Psoas muscle (tissue), 8 donors: ENCODE data around the gene NF1. TPM values are rescaled to one million over a fixed set of nuclear protein-coding genes. Genes with fewer than 3 reads are reported as not detected.

ENCODE experiments used
- ATAC-seq, 4 donors: fragments of 200-7000 bp; cut with Tn5 transposase; one replicate each; pipeline ENCODE4 v1.9.1; 2020; ENCODE audit warnings: moderate library complexity in 3 of 4, mild to moderate bottlenecking in 2 of 4
- DNase-seq, 2 donors: peaks; one replicate each; pipeline ENCODE4 v3.0.0-alpha.2; 2020
- H3K27ac ChIP-seq: fragments of 200-600 bp; one replicate; pipeline ENCODE4 v1.8.0; 2022
- H3K27me3 ChIP-seq, 3 donors: fragments of 200-600 bp in 1 of 3; one replicate each; pipeline versions ENCODE4 v1.6.1 to v1.8.0; 2013 to 2022; ENCODE audit warnings: low read length in 2 of 3, mild to moderate bottlenecking in 2 of 3, moderate library complexity in 1 of 3; ENCODE audit not compliant: insufficient read depth in 3 of 3
- H3K36me3 ChIP-seq, 2 donors: fragments of 200-600 bp in 1 of 2; one replicate each; pipeline versions ENCODE4 v1.6.1 to v1.8.0; 2013 to 2022; ENCODE audit warnings: low read depth in 1 of 2, mild to moderate bottlenecking in 1 of 2, moderate library complexity in 1 of 2; ENCODE audit not compliant: insufficient read depth in 1 of 2
- H3K4me1 ChIP-seq: fragments of 200-600 bp; one replicate; pipeline ENCODE4 v1.8.0; 2022
- H3K4me3 ChIP-seq: fragments of 200-600 bp; one replicate; pipeline ENCODE4 v1.8.0; 2022; ENCODE audit warnings: mild to moderate bottlenecking
- H3K9me3 ChIP-seq: fragments of 200-600 bp; one replicate; pipeline ENCODE4 v1.8.0; 2022
- CTCF ChIP-seq: fragments of 200-600 bp; IDR thresholded peaks from one replicate; pipeline ENCODE4 v1.8.0; 2022; ENCODE audit warnings: antibody characterized with exemption
- WGBS, 3 donors: extraction: QIAGEN DNeasy Blood & Tissue Kit; methylation state at CpG; one replicate each; pipeline versions ENCODE4 v1.1.6 to v1.1.7; 2013; 5-methylcytosine and 5-hydroxymethylcytosine counted together
- intact Hi-C, 2 donors: fragments of 100-400 bp; cut with DNase I; formaldehyde crosslinking; loops; one replicate each; pipeline versions ENCODE4 v1.11.0 to v1.14.2; 2022
- polyA plus RNA-seq, 3 donors: library from polyadenylated mRNA; stranded (reverse); fragments of 200-250 nt; gene quantifications; one replicate each; pipeline ENCODE4 v1.2.3, GENCODE V29; 2013
- total RNA-seq, 4 donors: library from RNA; stranded (reverse); fragmentation: NEBNext Ultra II Directional in 2 of 4; extraction: Animal tissue kit (Norgen Biotek cat#: 25700) in 2 of 4; gene quantifications; one replicate each; pipeline versions ENCODE4 v1.2.1 to v1.2.4, GENCODE V29; 2021 to 2023
- donor health status: healthy with polysubstance abuse.
- donor health status: DM: no; HTN: no; CAD: no; lungs with moderate emphysema.
- donor health status: Bipolar disorder and iron deficiency.
- donor health status: healthy.
- donor health status: DM: yes; HTN: yes; CAD: no.
- donor health status: DM: no; HTN: no; CAD: no.
- donor health status: DM: no; HTN: no; CAD: no.
- donor health status: DM: yes; HTN: yes; CAD: no.

NF1 gene
- total and polyA plus RNA-seq, 7 donors, result 3.5 to 35.5 (median 27.4) TPM

GRCh38 chr17:31404028-31404949, 309.5 kb downstream of the NF1 start:
- Histone ChIP-seq H3K9me3 (no peaks in the 10 kb centered on the region), H3K27me3 (peaks cover 0 to 2% (median 0%) of the 10 kb centered on the region in 3 donors), H3K4me3 (no peak overlapping the region), H3K27ac (no peak overlapping the region), H3K4me1 (no peaks in the 10 kb centered on the region), H3K36me3 (no peaks in the 10 kb centered on the region)
- TF ChIP-seq CTCF, result no peak
- no peak for DNase-seq
- 79 to 82% (median 79%) methylated on average over 19 of the region's 19 CpGs for WGBS, 3 donors
- intact Hi-C loops, result no loop called here
- ATAC-seq, result no peak

GRCh38 chr17:31405890-31406371, 311.2 kb downstream of the NF1 start:
- WGBS, 3 donors, result 54 to 59% (median 58%) methylated on average over 5 of the region's 5 CpGs
- intact Hi-C loops, result no loop called here
- ATAC-seq (no peak), DNase-seq (no peak)
- no peak for TF ChIP-seq CTCF
- H3K9me3 ChIP-seq, result no peaks in the 10 kb centered on the region
- no peaks in the 10 kb centered on the region for H3K4me1 ChIP-seq
- no peaks in the 10 kb centered on the region for H3K36me3 ChIP-seq
- no peak overlapping the region for H3K27ac ChIP-seq
- H3K4me3 ChIP-seq, result no peak overlapping the region
- no peaks in the 10 kb centered on the region for H3K27me3 ChIP-seq

- ATAC-seq, result no peak
- 51 to 55% (median 53%) methylated on average over 4 of the region's 4 CpGs for WGBS, 3 donors
- H3K4me1 ChIP-seq, result peaks cover 1% of the 10 kb centered on the region
Observed at GRCh38 chr17:31408586-31408985, 313.8 kb downstream of the NF1 start.

GRCh38 chr17:31411707-31412285, 317.0 kb downstream of the NF1 start:
- no peak for DNase-seq
- WGBS, 3 donors, result 87 to 91% (median 91%) methylated on average over 13 of the region's 13 CpGs
- ATAC-seq, result no peak
- H3K4me3 ChIP-seq, result no peak overlapping the region
- intact Hi-C loops, result no loop called here
- no peak overlapping the region for H3K27ac ChIP-seq
- H3K9me3 ChIP-seq, result no peaks in the 10 kb centered on the region
- no peaks in the 10 kb centered on the region for H3K36me3 ChIP-seq
- peaks cover 9% of the 10 kb centered on the region for H3K4me1 ChIP-seq
- TF ChIP-seq CTCF, result no peak
- H3K27me3 ChIP-seq, result no peaks in the 10 kb centered on the region

More at GRCh38 chr17:31408586-31408985, 313.8 kb downstream of the NF1 start:
- DNase-seq, result no peak
- Histone ChIP-seq H3K4me3 (no peak overlapping the region), H3K9me3 (no peaks in the 10 kb centered on the region), H3K27ac (no peak overlapping the region), H3K27me3 (no peaks in the 10 kb centered on the region), H3K36me3 (no peaks in the 10 kb centered on the region)
- TF ChIP-seq CTCF, result no peak
- intact Hi-C loops, result no loop called here
